Spleen (tissue), 7 donors: ENCODE data around the gene RIMBP2.

Source experiments
- POLR2AphosphoS5 ChIP-seq, 3 donors: sonication (generic); formaldehyde crosslinking; IDR thresholded peaks; one replicate each; pipeline ENCODE4 v1.5.1; 2017; ENCODE audit warnings: antibody characterized with exemption in 3 of 3
- TF ChIP-seq, protein P1 (sequence below), 11 experiments: fragments of 200-600 bp in 7 of 11; fragments of 450-650 bp in 4 of 11; sonication (generic) in 4 of 11; IDR thresholded peaks in 8 of 11; conservative IDR thresholded peaks in 3 of 11; 1 replicate in 7 of 11; 2 replicates in 4 of 11; pipeline versions ENCODE4 v1.4.0 to v1.8.0; 2016 to 2021; ENCODE audit warnings: antibody characterized with exemption in 11 of 11, inconsistent platforms in 4 of 11, mild to moderate bottlenecking in 1 of 11
- donor health status: DM: no; HTN: no; CAD: no; lungs with moderate emphysema.
- donor health status: DM: no; HTN: no; CAD: no.
- donor health status: DM: no; HTN: no; CAD: no.

DNA sequence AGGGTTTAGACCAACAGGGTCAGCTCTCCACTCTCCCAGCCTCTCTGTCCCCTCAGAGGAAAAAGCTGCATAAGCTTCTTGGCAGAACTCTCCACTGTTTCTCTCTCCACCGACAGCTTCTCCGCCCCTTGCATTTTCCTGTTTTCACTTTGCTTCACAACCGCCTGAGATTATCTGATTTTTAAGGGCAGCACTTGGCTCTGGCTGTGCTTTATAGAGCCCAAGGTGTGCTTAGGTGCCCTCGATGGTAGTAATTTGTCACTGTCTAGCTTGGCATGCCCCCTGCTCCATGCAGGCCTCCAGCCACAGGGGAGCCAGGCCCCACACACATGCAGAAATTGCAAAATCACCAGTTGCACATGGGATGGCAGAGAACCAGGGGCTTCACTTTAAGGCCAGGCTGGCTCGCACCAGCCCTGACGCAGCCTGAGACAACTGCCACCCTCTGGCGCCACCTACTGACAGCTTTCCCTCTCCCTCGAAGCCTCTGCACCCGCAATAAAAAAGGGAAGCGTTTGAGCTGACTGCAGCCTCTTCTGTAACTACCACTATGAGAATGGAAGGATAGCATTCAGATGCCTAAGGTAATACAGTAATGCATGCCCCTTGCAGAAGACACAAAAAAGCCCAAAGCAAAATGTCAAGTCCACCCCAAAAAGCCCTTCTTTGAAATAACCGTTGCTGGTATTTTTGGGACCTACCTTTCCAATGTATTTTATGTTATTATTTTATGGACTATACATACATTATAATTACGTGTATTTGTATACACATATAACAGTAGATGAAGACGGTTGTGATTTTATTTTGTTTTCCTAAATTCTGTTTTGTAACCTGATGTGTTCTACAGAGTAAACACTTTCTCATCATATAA lies 32.0 kb upstream of the RIMBP2 start:
- TF ChIP-seq POLR2AphosphoS5 (IDR thresholded peaks at IDR 0.05): no peak
- TF ChIP-seq, protein P1, sequence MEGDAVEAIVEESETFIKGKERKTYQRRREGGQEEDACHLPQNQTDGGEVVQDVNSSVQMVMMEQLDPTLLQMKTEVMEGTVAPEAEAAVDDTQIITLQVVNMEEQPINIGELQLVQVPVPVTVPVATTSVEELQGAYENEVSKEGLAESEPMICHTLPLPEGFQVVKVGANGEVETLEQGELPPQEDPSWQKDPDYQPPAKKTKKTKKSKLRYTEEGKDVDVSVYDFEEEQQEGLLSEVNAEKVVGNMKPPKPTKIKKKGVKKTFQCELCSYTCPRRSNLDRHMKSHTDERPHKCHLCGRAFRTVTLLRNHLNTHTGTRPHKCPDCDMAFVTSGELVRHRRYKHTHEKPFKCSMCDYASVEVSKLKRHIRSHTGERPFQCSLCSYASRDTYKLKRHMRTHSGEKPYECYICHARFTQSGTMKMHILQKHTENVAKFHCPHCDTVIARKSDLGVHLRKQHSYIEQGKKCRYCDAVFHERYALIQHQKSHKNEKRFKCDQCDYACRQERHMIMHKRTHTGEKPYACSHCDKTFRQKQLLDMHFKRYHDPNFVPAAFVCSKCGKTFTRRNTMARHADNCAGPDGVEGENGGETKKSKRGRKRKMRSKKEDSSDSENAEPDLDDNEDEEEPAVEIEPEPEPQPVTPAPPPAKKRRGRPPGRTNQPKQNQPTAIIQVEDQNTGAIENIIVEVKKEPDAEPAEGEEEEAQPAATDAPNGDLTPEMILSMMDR (IDR thresholded peaks at IDR 0.05 in 8 of 11, conservative IDR thresholded peaks at IDR 0.05 in 3 of 11): peak; percentile 28 to 82 (median 70)
